ENCODE measurements around the gene MRGPRF.

GRCh38 chr11:68978626-68978930, 34.5 kb downstream of the MRGPRF start:
- TF ChIP-seq CTCF (IDR thresholded peaks at IDR 0.05) = no peak
- TF ChIP-seq POLR2A (IDR thresholded peaks at IDR 0.05) = no peak
